ENCODE results near the gene HTR1E.

Gene HTR1E

DNA sequence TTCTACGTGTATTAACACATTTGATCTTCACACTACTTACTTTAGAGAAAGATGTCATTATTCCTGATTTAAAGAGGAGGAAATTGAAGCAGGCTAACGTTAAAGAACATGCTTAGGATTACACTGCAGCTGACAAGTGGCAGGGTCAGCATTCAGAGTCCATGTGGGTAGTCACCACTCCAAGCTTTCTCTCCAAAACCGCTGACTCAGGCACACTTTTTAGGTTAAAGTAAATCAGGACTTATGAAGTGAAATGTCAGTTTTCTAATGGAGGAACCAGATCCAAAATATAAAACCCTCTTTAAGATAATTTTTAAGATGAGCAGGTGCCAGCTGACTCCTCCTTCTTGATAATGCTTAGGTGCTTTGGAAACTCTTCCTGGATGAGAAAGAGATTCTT lies 75.4 kb downstream of the HTR1E start:
- Histone ChIP-seq H3K4me3 (ENCODE audit: low read length) (no peak overlapping the region), H2BK5ac (ENCODE audit: low read length) (no peak overlapping the region), H3K9ac (ENCODE audit: low read length) (no peak overlapping the region), H2BK120ac (ENCODE audit: low read depth, low read length) (no peak overlapping the region), H3K36me3 (ENCODE audit: control insufficient read depth, insufficient read depth, low read length) (no peaks in the 10 kb centered on the region), H3K4me2 (ENCODE audit: low read length) (no peak overlapping the region), H3K27ac (ENCODE audit: low read depth, low read length) (no peak overlapping the region), H3K23ac (ENCODE audit: low read length) (no peak overlapping the region), H3K4me1 (ENCODE audit: control insufficient read depth, low read depth, low read length) (no peaks in the 10 kb centered on the region), H3K18ac (ENCODE audit: low read length) (no peak overlapping the region), H3K79me2 (ENCODE audit: control insufficient read depth, insufficient read depth, low read length) (no peaks in the 10 kb centered on the region), H2BK15ac (replicated peaks; ENCODE audit: low read depth) (no peak overlapping the region), H3K56ac (ENCODE audit: low read length) (no peak overlapping the region), H3K27me3 (ENCODE audit: insufficient read depth, low read length, poor library complexity) (no peaks in the 10 kb centered on the region), H3K79me1 (ENCODE audit: low read length) (no peaks in the 10 kb centered on the region), H3K4ac (ENCODE audit: low read depth, low read length) (no peak overlapping the region), H4K8ac (ENCODE audit: low read depth, low read length) (no peak overlapping the region), H2AK5ac (ENCODE audit: low read length) (no peak overlapping the region), H4K5ac (ENCODE audit: low read length) (no peak overlapping the region)
- no peak for DNase-seq
- WGBS (ENCODE audit: extremely low coverage, insufficient coverage, low lambda C conversion rate), result no CpG with 5 or more reads among the region's 3 CpGs

DNA sequence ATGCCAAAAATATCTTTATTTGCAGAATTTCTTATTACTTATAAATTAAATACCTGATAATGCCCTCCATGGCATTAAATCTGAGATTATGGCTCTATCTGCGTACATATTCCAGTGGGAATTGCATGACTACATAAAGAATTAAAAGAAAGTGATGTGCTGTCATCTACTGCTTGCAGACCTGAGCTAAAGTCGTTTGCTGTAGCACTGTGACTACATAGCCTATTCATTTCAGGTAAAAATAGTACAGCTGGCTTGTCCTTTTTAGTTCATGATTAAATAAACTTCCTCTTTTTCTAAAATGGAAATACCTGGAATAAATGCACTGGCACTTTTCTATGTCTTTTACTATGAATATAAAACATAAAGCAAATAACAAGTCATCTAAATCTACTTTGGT lies 79.4 kb downstream of the HTR1E start:
- Histone ChIP-seq H3K4me3 (ENCODE audit: low read length) (no peak overlapping the region), H2AK5ac (ENCODE audit: low read length) (no peak overlapping the region), H2BK15ac (replicated peaks; ENCODE audit: low read depth) (no peak overlapping the region), H3K27ac (ENCODE audit: low read depth, low read length) (no peak overlapping the region), H4K5ac (ENCODE audit: low read length) (no peak overlapping the region), H3K36me3 (ENCODE audit: control insufficient read depth, insufficient read depth, low read length) (no peaks in the 10 kb centered on the region), H2BK5ac (ENCODE audit: low read length) (no peak overlapping the region), H3K9ac (ENCODE audit: low read length) (no peak overlapping the region), H3K23ac (ENCODE audit: low read length) (no peak overlapping the region), H3K79me2 (ENCODE audit: control insufficient read depth, insufficient read depth, low read length) (no peaks in the 10 kb centered on the region), H3K18ac (ENCODE audit: low read length) (no peak overlapping the region), H3K4ac (ENCODE audit: low read depth, low read length) (no peak overlapping the region), H3K27me3 (ENCODE audit: insufficient read depth, low read length, poor library complexity) (no peaks in the 10 kb centered on the region), H4K8ac (ENCODE audit: low read depth, low read length) (no peak overlapping the region), H3K79me1 (ENCODE audit: low read length) (no peaks in the 10 kb centered on the region), H2BK120ac (ENCODE audit: low read depth, low read length) (no peak overlapping the region), H3K56ac (ENCODE audit: low read length) (no peak overlapping the region), H3K4me1 (ENCODE audit: control insufficient read depth, low read depth, low read length) (no peaks in the 10 kb centered on the region), H3K4me2 (ENCODE audit: low read length) (no peak overlapping the region)
- DNase-seq, result no peak
- no CpG with 5 or more reads among the region's 2 CpGs for WGBS (ENCODE audit: extremely low coverage, insufficient coverage, low lambda C conversion rate)

DNA sequence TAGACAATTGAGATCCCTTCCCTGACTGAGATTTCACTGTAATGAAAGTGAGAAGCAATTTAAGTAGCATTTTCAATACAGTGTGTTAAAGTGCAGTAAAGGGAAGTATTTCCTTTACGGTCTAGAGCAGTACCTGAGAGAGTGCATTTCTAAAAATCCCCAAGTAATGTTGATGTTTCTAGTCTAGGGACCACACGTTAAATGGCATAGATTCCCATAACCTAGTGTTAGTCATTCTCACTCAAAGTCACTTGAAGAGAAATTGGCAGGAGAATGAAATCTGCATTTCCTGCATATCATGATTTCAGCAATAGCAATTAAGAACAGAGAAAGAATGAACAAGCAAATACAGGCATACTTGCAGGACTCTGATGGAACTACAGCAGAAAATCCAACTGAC lies 89.7 kb downstream of the HTR1E start:
- H2BK120ac ChIP-seq (ENCODE audit: low read depth, low read length), result no peak overlapping the region
- H3K18ac ChIP-seq (ENCODE audit: low read length), result no peak overlapping the region
- no peak overlapping the region for H4K8ac ChIP-seq (ENCODE audit: low read depth, low read length)
- no peak for DNase-seq
- no CpG with 5 or more reads among the region's 2 CpGs for WGBS (ENCODE audit: extremely low coverage, insufficient coverage, low lambda C conversion rate)
- no peak overlapping the region for H4K5ac ChIP-seq (ENCODE audit: low read length)
- no peak overlapping the region for H3K4me3 ChIP-seq (ENCODE audit: low read length)
- H3K4ac ChIP-seq (ENCODE audit: low read depth, low read length), result no peak overlapping the region
- H3K27ac ChIP-seq (ENCODE audit: low read depth, low read length), result no peak overlapping the region
- no peak overlapping the region for H2BK15ac ChIP-seq (replicated peaks; ENCODE audit: low read depth)
- no peaks in the 10 kb centered on the region for H3K27me3 ChIP-seq (ENCODE audit: insufficient read depth, low read length, poor library complexity)
- H3K4me2 ChIP-seq (ENCODE audit: low read length), result no peak overlapping the region
- H3K36me3 ChIP-seq (ENCODE audit: control insufficient read depth, insufficient read depth, low read length), result no peaks in the 10 kb centered on the region
- H3K56ac ChIP-seq (ENCODE audit: low read length), result no peak overlapping the region
- H3K79me2 ChIP-seq (ENCODE audit: control insufficient read depth, insufficient read depth, low read length), result no peaks in the 10 kb centered on the region
- no peaks in the 10 kb centered on the region for H3K79me1 ChIP-seq (ENCODE audit: low read length)
- no peak overlapping the region for H2BK5ac ChIP-seq (ENCODE audit: low read length)
- no peak overlapping the region for H3K9ac ChIP-seq (ENCODE audit: low read length)
- H3K4me1 ChIP-seq (ENCODE audit: control insufficient read depth, low read depth, low read length), result no peaks in the 10 kb centered on the region
- no peak overlapping the region for H2AK5ac ChIP-seq (ENCODE audit: low read length)
- H3K23ac ChIP-seq (ENCODE audit: low read length), result no peak overlapping the region

DNA sequence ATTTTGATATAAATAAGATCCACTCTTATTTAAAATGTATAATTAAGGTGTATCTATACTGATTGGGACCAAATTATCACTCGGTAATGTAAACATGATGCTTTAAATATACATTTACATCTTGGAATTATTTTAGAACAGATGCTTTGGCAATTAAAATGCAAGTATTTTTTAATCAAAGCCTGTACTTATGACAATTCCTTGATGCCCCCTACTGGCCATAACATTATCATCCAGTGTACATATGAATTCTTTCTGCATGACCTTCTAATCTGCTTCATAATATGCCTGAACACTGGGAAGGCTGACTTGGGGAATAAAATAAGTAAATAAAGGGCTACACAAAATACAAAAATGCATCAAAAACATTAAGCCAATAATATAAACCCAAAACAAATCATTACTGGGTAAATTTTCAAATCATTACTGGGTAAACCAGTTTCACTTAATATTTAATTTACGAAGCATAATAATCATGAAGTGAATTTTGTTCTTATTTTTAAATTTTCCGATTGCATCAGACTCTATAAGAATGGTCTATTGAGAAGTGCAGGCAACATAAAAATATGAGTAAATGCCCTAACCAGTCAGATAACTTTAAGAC lies 92.5 kb downstream of the HTR1E start:
- H3K23ac ChIP-seq (ENCODE audit: low read length), result no peak overlapping the region
- DNase-seq, result peak; percentile 15
- no peak overlapping the region for H3K4ac ChIP-seq (ENCODE audit: low read depth, low read length)
- H2BK120ac ChIP-seq (ENCODE audit: low read depth, low read length), result no peak overlapping the region
- H4K8ac ChIP-seq (ENCODE audit: low read depth, low read length), result no peak overlapping the region
- no peak overlapping the region for H3K4me3 ChIP-seq (ENCODE audit: low read length)
- H3K9ac ChIP-seq (ENCODE audit: low read length), result no peak overlapping the region
- no peaks in the 10 kb centered on the region for H3K79me1 ChIP-seq (ENCODE audit: low read length)
- no CpG with 5 or more reads among the region's 3 CpGs for WGBS (ENCODE audit: extremely low coverage, insufficient coverage, low lambda C conversion rate)
- no peak overlapping the region for H2BK15ac ChIP-seq (replicated peaks; ENCODE audit: low read depth)
- H3K36me3 ChIP-seq (ENCODE audit: control insufficient read depth, insufficient read depth, low read length), result no peaks in the 10 kb centered on the region
- no peak overlapping the region for H3K4me2 ChIP-seq (ENCODE audit: low read length)
- H2BK5ac ChIP-seq (ENCODE audit: low read length), result no peak overlapping the region
- no peak overlapping the region for H3K18ac ChIP-seq (ENCODE audit: low read length)
- no peak overlapping the region for H2AK5ac ChIP-seq (ENCODE audit: low read length)
- no peaks in the 10 kb centered on the region for H3K4me1 ChIP-seq (ENCODE audit: control insufficient read depth, low read depth, low read length)
- no peak overlapping the region for H3K27ac ChIP-seq (ENCODE audit: low read depth, low read length)
- no peaks in the 10 kb centered on the region for H3K79me2 ChIP-seq (ENCODE audit: control insufficient read depth, insufficient read depth, low read length)
- H3K27me3 ChIP-seq (ENCODE audit: insufficient read depth, low read length, poor library complexity), result no peaks in the 10 kb centered on the region
- H3K56ac ChIP-seq (ENCODE audit: low read length), result no peak overlapping the region
- H4K5ac ChIP-seq (ENCODE audit: low read length), result no peak overlapping the region

DNA sequence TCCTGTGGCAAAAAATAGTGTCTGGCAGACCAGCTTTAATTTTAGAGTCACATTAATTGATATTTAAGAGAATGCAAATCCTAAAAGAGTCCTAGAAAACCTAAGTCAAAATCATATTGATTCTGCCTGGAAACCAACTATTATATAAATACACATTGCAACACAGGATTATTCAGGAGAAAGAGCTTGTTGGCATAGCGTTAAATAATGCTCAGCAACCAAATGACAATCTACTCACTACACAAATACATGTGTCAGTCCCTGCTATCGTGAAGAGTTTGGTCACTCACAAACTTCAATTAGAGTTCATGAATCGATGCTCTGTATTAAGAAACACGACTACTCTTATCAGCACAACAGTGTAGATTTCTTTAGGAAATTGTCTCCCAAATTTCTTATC lies 103.4 kb downstream of the HTR1E start:
- Histone ChIP-seq H3K56ac (ENCODE audit: low read length) (no peak overlapping the region), H2AK5ac (ENCODE audit: low read length) (no peak overlapping the region), H3K9ac (ENCODE audit: low read length) (no peak overlapping the region), H2BK120ac (ENCODE audit: low read depth, low read length) (no peak overlapping the region), H3K79me1 (ENCODE audit: low read length) (no peaks in the 10 kb centered on the region), H3K79me2 (ENCODE audit: control insufficient read depth, insufficient read depth, low read length) (no peaks in the 10 kb centered on the region), H2BK5ac (ENCODE audit: low read length) (no peak overlapping the region), H3K4ac (ENCODE audit: low read depth, low read length) (no peak overlapping the region), H3K36me3 (ENCODE audit: control insufficient read depth, insufficient read depth, low read length) (no peaks in the 10 kb centered on the region), H3K23ac (ENCODE audit: low read length) (no peak overlapping the region), H3K18ac (ENCODE audit: low read length) (no peak overlapping the region), H4K8ac (ENCODE audit: low read depth, low read length) (no peak overlapping the region), H3K4me3 (ENCODE audit: low read length) (no peak overlapping the region), H2BK15ac (replicated peaks; ENCODE audit: low read depth) (no peak overlapping the region), H3K4me1 (ENCODE audit: control insufficient read depth, low read depth, low read length) (no peaks in the 10 kb centered on the region), H4K5ac (ENCODE audit: low read length) (no peak overlapping the region), H3K4me2 (ENCODE audit: low read length) (no peak overlapping the region), H3K27me3 (ENCODE audit: insufficient read depth, low read length, poor library complexity) (no peaks in the 10 kb centered on the region), H3K27ac (ENCODE audit: low read depth, low read length) (no peak overlapping the region)
- no peak for DNase-seq
- no CpG with 5 or more reads among the region's 4 CpGs for WGBS (ENCODE audit: extremely low coverage, insufficient coverage, low lambda C conversion rate)

DNA sequence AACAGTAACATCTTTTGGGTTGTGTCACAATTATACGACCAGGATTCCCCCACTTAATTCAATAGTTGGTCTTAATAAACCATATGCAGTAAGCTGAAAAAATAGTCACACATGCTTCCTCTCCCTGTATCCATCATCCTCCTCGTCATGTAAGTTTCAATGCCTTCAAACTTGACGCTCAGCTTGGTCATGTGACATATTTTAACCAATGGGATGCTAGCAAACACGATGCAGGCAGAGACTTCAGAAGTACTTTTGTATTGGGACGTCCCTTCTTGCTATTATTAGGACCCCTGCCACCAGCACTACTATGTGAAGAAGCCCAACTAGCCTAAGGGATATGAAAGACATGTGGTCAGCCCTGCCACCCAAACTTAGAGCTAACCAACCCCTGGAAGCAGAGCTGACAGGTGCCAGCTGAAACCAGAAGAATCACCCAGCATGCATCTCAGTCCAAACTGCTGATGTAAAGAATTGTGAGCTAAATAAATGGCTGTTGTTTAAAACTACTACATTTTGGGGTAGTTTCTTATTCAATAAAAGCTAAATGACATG lies 108.3 kb downstream of the HTR1E start:
- Histone ChIP-seq H3K9ac (ENCODE audit: low read length) (no peak overlapping the region), H3K23ac (ENCODE audit: low read length) (no peak overlapping the region)

More for the DNA sequence above, 108.3 kb downstream of the HTR1E start:
- Histone ChIP-seq H3K79me2 (ENCODE audit: control insufficient read depth, insufficient read depth, low read length) (no peaks in the 10 kb centered on the region), H4K5ac (ENCODE audit: low read length) (no peak overlapping the region), H2BK120ac (ENCODE audit: low read depth, low read length) (no peak overlapping the region), H3K4ac (ENCODE audit: low read depth, low read length) (no peak overlapping the region), H3K36me3 (ENCODE audit: control insufficient read depth, insufficient read depth, low read length) (no peaks in the 10 kb centered on the region), H3K4me1 (ENCODE audit: control insufficient read depth, low read depth, low read length) (no peaks in the 10 kb centered on the region), H3K56ac (ENCODE audit: low read length) (no peak overlapping the region), H2BK15ac (replicated peaks; ENCODE audit: low read depth) (no peak overlapping the region), H3K27me3 (ENCODE audit: insufficient read depth, low read length, poor library complexity) (no peaks in the 10 kb centered on the region), H3K27ac (ENCODE audit: low read depth, low read length) (no peak overlapping the region), H3K18ac (ENCODE audit: low read length) (no peak overlapping the region), H3K4me3 (ENCODE audit: low read length) (no peak overlapping the region), H2BK5ac (ENCODE audit: low read length) (no peak overlapping the region), H3K4me2 (ENCODE audit: low read length) (no peak overlapping the region), H4K8ac (ENCODE audit: low read depth, low read length) (no peak overlapping the region), H3K79me1 (ENCODE audit: low read length) (no peaks in the 10 kb centered on the region), H2AK5ac (ENCODE audit: low read length) (no peak overlapping the region)
- no peak for DNase-seq
- WGBS (ENCODE audit: extremely low coverage, insufficient coverage, low lambda C conversion rate), result no CpG with 5 or more reads among the region's 5 CpGs
